Neural progenitor cell (in vitro differentiated cells): Measurements from ENCODE around the gene PGPEP1.

Experiments
- CTCF ChIP-seq: fragments of 200-600 bp; sonication (generic); IDR thresholded peaks from 2 replicates; pipeline ENCODE4 v1.5.1; 2017; ENCODE audit warnings: antibody characterized with exemption, mild to moderate bottlenecking
- EZH2phosphoT487 ChIP-seq: fragments of 200-600 bp; sonication (generic); IDR thresholded peaks from 2 replicates; pipeline ENCODE4 v1.6.1; 2017; ENCODE audit warnings: antibody characterized with exemption

GRCh38 chr19:18377026-18377425 is 36.6 kb downstream of the PGPEP1 start:
- TF ChIP-seq CTCF (no peak), EZH2phosphoT487 (no peak)
